Liver (tissue), 9 donors: ENCODE data around the gene TTC3. TPM values are rescaled to one million over a fixed set of nuclear protein-coding genes. Genes with fewer than 3 reads are reported as not detected.

ENCODE experiments used
- DNase-seq: peaks from one replicate; pipeline ENCODE4 v3.0.0-alpha.2; 2017; ENCODE audit warnings: low spot score
- H3K27ac ChIP-seq, 2 donors: one replicate each; pipeline ENCODE4 v1.7.0; 2013; ENCODE audit warnings: inconsistent platforms in 2 of 2, low read length in 2 of 2, control low read depth in 1 of 2, low read depth in 1 of 2, mild to moderate bottlenecking in 1 of 2
- H3K27me3 ChIP-seq, 4 donors: one replicate each; pipeline versions ENCODE4 v1.6.1 to v1.7.0; 2013; ENCODE audit warnings: low read length in 3 of 4, inconsistent platforms in 1 of 4, mild to moderate bottlenecking in 1 of 4, moderate library complexity in 1 of 4; ENCODE audit not compliant: control insufficient read depth in 4 of 4, insufficient read depth in 4 of 4
- H3K36me3 ChIP-seq, 4 donors: one replicate each; pipeline versions ENCODE4 v1.6.1 to v1.7.0; 2013; ENCODE audit warnings: low read length in 3 of 4, mild to moderate bottlenecking in 3 of 4, low read depth in 1 of 4, moderate library complexity in 1 of 4; ENCODE audit not compliant: control insufficient read depth in 4 of 4, insufficient read depth in 3 of 4
- H3K4me1 ChIP-seq, 4 donors: one replicate each; pipeline versions ENCODE4 v1.6.1 to v1.7.0; 2013; ENCODE audit warnings: low read length in 3 of 4, mild to moderate bottlenecking in 3 of 4, moderate library complexity in 1 of 4; ENCODE audit not compliant: control insufficient read depth in 4 of 4, insufficient read depth in 4 of 4
- H3K4me3 ChIP-seq, 3 donors: one replicate each; pipeline versions ENCODE4 v1.6.1 to v1.7.0; 2013; ENCODE audit warnings: low read length in 3 of 3, control low read depth in 1 of 3, low read depth in 1 of 3, mild to moderate bottlenecking in 1 of 3
- H3K9ac ChIP-seq, 2 donors: one replicate each; pipeline ENCODE4 v1.7.0; 2013; ENCODE audit warnings: low read length in 2 of 2, mild to moderate bottlenecking in 2 of 2, moderate library complexity in 2 of 2, control low read depth in 1 of 2, low read depth in 1 of 2
- H3K9me3 ChIP-seq, 4 donors: one replicate each; pipeline versions ENCODE4 v1.6.1 to v1.7.0; 2013; ENCODE audit warnings: low read length in 3 of 4; ENCODE audit not compliant: control insufficient read depth in 4 of 4
- ATF3 ChIP-seq: IDR thresholded peaks from 2 replicates; pipeline ENCODE4 v1.6.1; 2016; ENCODE audit warnings: antibody characterized with exemption
- CTCF ChIP-seq: fragments of 150-350 bp; IDR thresholded peaks from 2 replicates; pipeline ENCODE4 v1.5.1; 2017; ENCODE audit warnings: improper control_type of control experiment, low read depth, low read length; ENCODE audit not compliant: missing input control
- EGR1 ChIP-seq, 2 donors: IDR thresholded peaks; 2 replicates each; pipeline ENCODE4 v1.6.1; 2016 to 2018; ENCODE audit warnings: antibody characterized with exemption in 2 of 2, low read depth in 2 of 2
- FOXA1 ChIP-seq: IDR thresholded peaks from 2 replicates; pipeline ENCODE4 v1.6.1; 2016; ENCODE audit warnings: antibody characterized with exemption
- FOXA2 ChIP-seq: IDR thresholded peaks from 2 replicates; pipeline ENCODE4 v1.6.1; 2016; ENCODE audit warnings: antibody characterized with exemption
- GABPA ChIP-seq, 2 donors: IDR thresholded peaks in 1 of 2; conservative IDR thresholded peaks in 1 of 2; 2 replicates each; pipeline ENCODE4 v1.6.1; 2016; ENCODE audit warnings: antibody characterized with exemption in 2 of 2, mild to moderate bottlenecking in 1 of 2, moderate library complexity in 1 of 2
- HNF4A ChIP-seq, 2 donors: conservative IDR thresholded peaks; 2 replicates each; pipeline ENCODE4 v1.6.1; 2016; ENCODE audit warnings: antibody characterized with exemption in 2 of 2, mild to moderate bottlenecking in 2 of 2
- HNF4G ChIP-seq: IDR thresholded peaks from 2 replicates; pipeline ENCODE4 v1.6.1; 2016; ENCODE audit warnings: antibody characterized with exemption
- JUND ChIP-seq, 2 donors: IDR thresholded peaks; 2 replicates each; pipeline ENCODE4 v1.6.1; 2016; ENCODE audit warnings: antibody characterized with exemption in 2 of 2
- MAX ChIP-seq: IDR thresholded peaks from 2 replicates; pipeline ENCODE4 v1.6.1; 2016; ENCODE audit warnings: antibody characterized with exemption
- NR2F2 ChIP-seq: IDR thresholded peaks from 2 replicates; pipeline ENCODE4 v1.6.1; 2016; ENCODE audit warnings: antibody characterized with exemption
- RAD21 ChIP-seq, 2 donors: IDR thresholded peaks; 2 replicates each; pipeline ENCODE4 v1.6.1; 2016; ENCODE audit warnings: antibody characterized with exemption in 2 of 2, mild to moderate bottlenecking in 2 of 2
- REST ChIP-seq: IDR thresholded peaks from 2 replicates; pipeline ENCODE4 v1.6.1; 2016; ENCODE audit warnings: antibody characterized with exemption, mild to moderate bottlenecking
- RXRA ChIP-seq, 2 donors: IDR thresholded peaks; 2 replicates each; pipeline ENCODE4 v1.6.1; 2017 to 2018; ENCODE audit warnings: antibody characterized with exemption in 2 of 2, mild to moderate bottlenecking in 1 of 2
- SP1 ChIP-seq: IDR thresholded peaks from 2 replicates; pipeline ENCODE4 v1.6.1; 2018; ENCODE audit warnings: antibody characterized with exemption, mild to moderate bottlenecking
- TAF1 ChIP-seq: conservative IDR thresholded peaks from 2 replicates; pipeline ENCODE4 v1.6.1; 2016; ENCODE audit warnings: antibody characterized with exemption, mild to moderate bottlenecking
- YY1 ChIP-seq: IDR thresholded peaks from 2 replicates; pipeline ENCODE4 v1.6.1; 2016; ENCODE audit warnings: antibody characterized with exemption, mild to moderate bottlenecking
- ZBTB33 ChIP-seq: IDR thresholded peaks from 2 replicates; pipeline ENCODE4 v1.6.1; 2016; ENCODE audit warnings: antibody characterized with exemption
- WGBS: extraction: QIAGEN DNeasy Blood & Tissue Kit; methylation state at CpG from one replicate; pipeline ENCODE4 v1.1.7; 2013; 5-methylcytosine and 5-hydroxymethylcytosine counted together
- polyA plus RNA-seq, 2 donors: library from polyadenylated mRNA; stranded (reverse) in 1 of 2; unstranded in 1 of 2; fragments of 200-250 nt in 1 of 2; fragments of >200 nt in 1 of 2; fragmentation: Nextera tagmentation in 1 of 2; extraction: Ambion mirVana in 1 of 2; gene quantifications; one replicate each; pipeline versions ENCODE4 v1.2.1 to v1.2.3, GENCODE V29; 2013 to 2015
- total RNA-seq, 2 donors: library from RNA; depleted of rRNA; stranded (reverse); fragments of >200 nt; gene quantifications; one replicate each; pipeline ENCODE4 v1.2.3, GENCODE V29; 2014
- donor health status: healthy.
- donor health status: healthy.
- donor health status: healthy.
- donor health status: healthy.
- donor health status: healthy.

TTC3 gene
- total and polyA plus RNA-seq, 4 donors: 27.2 to 96.1 (median 57.2) TPM

- H3K27me3 ChIP-seq: no peaks in the 10 kb centered on the region
- H3K4me1 ChIP-seq: no peaks in the 10 kb centered on the region
- no peak for DNase-seq
- H3K36me3 ChIP-seq: peaks cover 6 to 58% (median 37%) of the 10 kb centered on the region in 4 donors
- no peak overlapping the region for H3K27ac ChIP-seq
- WGBS: 93% methylated on average over 8 of the region's 8 CpGs
- H3K9ac ChIP-seq: no peak overlapping the region
- no peak overlapping the region for H3K4me3 ChIP-seq
- TF ChIP-seq SP1: no peak
- no peak for TF ChIP-seq HNF4G
- no peak for TF ChIP-seq ZBTB33
- no peak for TF ChIP-seq NR2F2
- no peak for TF ChIP-seq RAD21 (IDR thresholded peaks at IDR 0.05)
- no peak for TF ChIP-seq RXRA (IDR thresholded peaks at IDR 0.05)
- H3K9me3 ChIP-seq: no peaks in the 10 kb centered on the region
These were observed 123.8 kb downstream of the TTC3 start for GRCh38 chr21:37196847-37197246.

GRCh38 chr21:37197746-37198145 lies 124.7 kb downstream of the TTC3 start:
- Histone ChIP-seq H3K4me3 (no peak overlapping the region), H3K36me3 (peaks cover 6 to 62% (median 41%) of the 10 kb centered on the region in 4 donors), H3K27ac (no peak overlapping the region), H3K4me1 (no peaks in the 10 kb centered on the region), H3K27me3 (no peaks in the 10 kb centered on the region), H3K9me3 (no peaks in the 10 kb centered on the region), H3K9ac (no peak overlapping the region)
- TF ChIP-seq MAX: no peak
- TF ChIP-seq SP1: no peak
- no peak for TF ChIP-seq RAD21 (IDR thresholded peaks at IDR 0.05)
- no peak for TF ChIP-seq ZBTB33
- no peak for TF ChIP-seq REST
- no peak for TF ChIP-seq FOXA1
- no peak for TF ChIP-seq FOXA2
- no peak for TF ChIP-seq JUND (IDR thresholded peaks at IDR 0.05)
- TF ChIP-seq RXRA (IDR thresholded peaks at IDR 0.05): no peak
- TF ChIP-seq GABPA (IDR thresholded peaks at IDR 0.05 in 1 of 2, conservative IDR thresholded peaks at IDR 0.05 in 1 of 2): no peak
- no peak for TF ChIP-seq ATF3
- TF ChIP-seq HNF4A (conservative IDR thresholded peaks at IDR 0.05): no peak
- no peak for TF ChIP-seq TAF1
- no peak for TF ChIP-seq NR2F2
- no peak for TF ChIP-seq YY1
- no peak for TF ChIP-seq CTCF
- no peak for TF ChIP-seq EGR1 (IDR thresholded peaks at IDR 0.05; ENCODE audit: low read depth in 2 of 2)
- 94% methylated on average over 4 of the region's 4 CpGs for WGBS
- no peak for DNase-seq
